Measurements from ENCODE around the gene BLNK.
"Not testable (repeated sequence)": the region's sequence is repeated elsewhere in the genome, so short reads cannot be mapped to it uniquely, and the experiment has no call there.

DNA sequence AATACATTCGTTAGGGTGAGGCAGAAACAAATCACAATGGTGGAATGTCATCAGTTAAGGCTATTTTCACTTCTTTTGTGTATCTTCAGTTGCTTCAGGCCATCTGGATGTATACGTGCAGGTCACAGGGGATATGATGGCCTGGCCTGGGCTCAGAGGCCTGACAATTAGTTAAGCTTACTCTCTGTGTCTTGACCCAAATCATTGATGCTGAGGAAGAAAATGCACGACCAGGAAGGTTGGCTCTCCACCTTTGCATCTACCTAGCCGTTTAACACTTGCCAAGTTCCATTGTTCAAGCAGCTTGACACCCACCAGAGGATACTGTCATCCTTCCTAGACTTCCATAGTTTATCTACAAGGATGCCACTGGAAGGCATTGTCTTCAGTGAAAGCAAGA lies 37.5 kb upstream of the BLNK start:
- TF ChIP-seq, protein P1, sequence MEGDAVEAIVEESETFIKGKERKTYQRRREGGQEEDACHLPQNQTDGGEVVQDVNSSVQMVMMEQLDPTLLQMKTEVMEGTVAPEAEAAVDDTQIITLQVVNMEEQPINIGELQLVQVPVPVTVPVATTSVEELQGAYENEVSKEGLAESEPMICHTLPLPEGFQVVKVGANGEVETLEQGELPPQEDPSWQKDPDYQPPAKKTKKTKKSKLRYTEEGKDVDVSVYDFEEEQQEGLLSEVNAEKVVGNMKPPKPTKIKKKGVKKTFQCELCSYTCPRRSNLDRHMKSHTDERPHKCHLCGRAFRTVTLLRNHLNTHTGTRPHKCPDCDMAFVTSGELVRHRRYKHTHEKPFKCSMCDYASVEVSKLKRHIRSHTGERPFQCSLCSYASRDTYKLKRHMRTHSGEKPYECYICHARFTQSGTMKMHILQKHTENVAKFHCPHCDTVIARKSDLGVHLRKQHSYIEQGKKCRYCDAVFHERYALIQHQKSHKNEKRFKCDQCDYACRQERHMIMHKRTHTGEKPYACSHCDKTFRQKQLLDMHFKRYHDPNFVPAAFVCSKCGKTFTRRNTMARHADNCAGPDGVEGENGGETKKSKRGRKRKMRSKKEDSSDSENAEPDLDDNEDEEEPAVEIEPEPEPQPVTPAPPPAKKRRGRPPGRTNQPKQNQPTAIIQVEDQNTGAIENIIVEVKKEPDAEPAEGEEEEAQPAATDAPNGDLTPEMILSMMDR (IDR thresholded peaks at IDR 0.05): not testable (repeated sequence)
- not testable (repeated sequence) for TF ChIP-seq EZH2 (IDR thresholded peaks at IDR 0.05)

Data from neural progenitor cell (in vitro differentiated cells).